ENCODE measurements around the gene LYSET.
"Not testable (repeated sequence)": the region's sequence is repeated elsewhere in the genome, so short reads cannot be mapped to it uniquely, and the experiment has no call there.

DNA sequence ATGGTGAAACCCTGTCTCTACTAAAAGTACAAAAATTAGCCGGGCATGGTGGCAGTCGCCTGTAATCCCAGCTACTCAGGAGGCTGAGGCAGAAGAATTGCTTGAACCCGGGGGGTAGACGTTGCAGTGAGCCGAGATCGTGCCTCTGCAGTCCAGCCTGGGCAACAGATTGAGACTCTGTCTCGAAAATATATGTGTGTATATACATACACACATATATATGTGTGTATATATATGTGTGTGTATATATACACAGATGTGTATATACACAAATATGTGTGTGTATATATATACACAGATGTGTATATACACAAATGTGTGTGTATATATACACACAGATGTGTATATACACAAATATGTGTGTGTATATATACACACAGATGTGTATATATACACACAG is 26.8 kb upstream of the LYSET start:
- TF ChIP-seq, protein P1, sequence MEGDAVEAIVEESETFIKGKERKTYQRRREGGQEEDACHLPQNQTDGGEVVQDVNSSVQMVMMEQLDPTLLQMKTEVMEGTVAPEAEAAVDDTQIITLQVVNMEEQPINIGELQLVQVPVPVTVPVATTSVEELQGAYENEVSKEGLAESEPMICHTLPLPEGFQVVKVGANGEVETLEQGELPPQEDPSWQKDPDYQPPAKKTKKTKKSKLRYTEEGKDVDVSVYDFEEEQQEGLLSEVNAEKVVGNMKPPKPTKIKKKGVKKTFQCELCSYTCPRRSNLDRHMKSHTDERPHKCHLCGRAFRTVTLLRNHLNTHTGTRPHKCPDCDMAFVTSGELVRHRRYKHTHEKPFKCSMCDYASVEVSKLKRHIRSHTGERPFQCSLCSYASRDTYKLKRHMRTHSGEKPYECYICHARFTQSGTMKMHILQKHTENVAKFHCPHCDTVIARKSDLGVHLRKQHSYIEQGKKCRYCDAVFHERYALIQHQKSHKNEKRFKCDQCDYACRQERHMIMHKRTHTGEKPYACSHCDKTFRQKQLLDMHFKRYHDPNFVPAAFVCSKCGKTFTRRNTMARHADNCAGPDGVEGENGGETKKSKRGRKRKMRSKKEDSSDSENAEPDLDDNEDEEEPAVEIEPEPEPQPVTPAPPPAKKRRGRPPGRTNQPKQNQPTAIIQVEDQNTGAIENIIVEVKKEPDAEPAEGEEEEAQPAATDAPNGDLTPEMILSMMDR (IDR thresholded peaks at IDR 0.05), result not testable (repeated sequence)
- not testable (repeated sequence) for TF ChIP-seq POLR2A (IDR thresholded peaks at IDR 0.05)
